IMR-90 (cell line): ENCODE measurements around the gene DNAH9. TPM values are rescaled to one million over a fixed set of nuclear protein-coding genes. Genes with fewer than 3 reads are reported as not detected.
A peak's percentile ranks its signal among the peaks of the same experiment; 100 is the strongest.

Experiments used
- ATAC-seq: fragments of 200-7000 bp; cut with Tn5 transposase; 2 replicates; pipeline ENCODE4 v1.9.1; 2020; ENCODE audit warnings: low read depth, mild to moderate bottlenecking, moderate library complexity
- BruUV-seq: library from RNA; stranded (reverse); fragments of 400-500 nt; replicated peaks from 2 replicates; lab custom pipeline; 2021; lab: Mats Ljungman, UMichigan
- CTCF ChIA-PET: fragments of 300-600 bp; formaldehyde crosslinking; extraction: SDS; loops from one replicate; lab custom pipeline; 2021; ENCODE audit warnings: antibody characterized with exemption; lab: Yijun Ruan, JAX
- POLR2A ChIA-PET: fragments of 300-600 bp; sonication (Branson Sonifier 250); formaldehyde crosslinking; loops from one replicate; lab custom pipeline; 2022; ENCODE audit warnings: antibody characterized with exemption; ENCODE audit not compliant: unreplicated experiment; lab: Charles Lee
- DNase-seq: peaks from one replicate; pipeline ENCODE4 v3.0.0; 2013
- H2AFZ ChIP-seq: replicated peaks from 2 replicates; pipeline ENCODE3; 2013; ENCODE audit warnings: low read length, mild to moderate bottlenecking; ENCODE audit not compliant: poor library complexity
- H2AK5ac ChIP-seq: 2 replicates; pipeline ENCODE4 v1.6.1; 2013; ENCODE audit warnings: low read depth, low read length, inconsistent platforms
- H2AK9ac ChIP-seq: replicated peaks from 2 replicates; pipeline ENCODE3; 2013; ENCODE audit warnings: mild to moderate bottlenecking, low read depth, low read length, moderate library complexity; ENCODE audit not compliant: poor library complexity
- H2BK120ac ChIP-seq: 2 replicates; pipeline ENCODE4 v1.6.1; 2013; ENCODE audit warnings: low read depth, low read length, inconsistent platforms
- H2BK15ac ChIP-seq: 3 replicates; pipeline ENCODE4 v1.6.1; 2013; ENCODE audit warnings: low read depth, low read length, inconsistent platforms
- H2BK20ac ChIP-seq: 2 replicates; pipeline ENCODE4 v1.6.1; 2013; ENCODE audit warnings: low read depth, mild to moderate bottlenecking, inconsistent platforms, low read length, moderate library complexity
- H2BK5ac ChIP-seq: 2 replicates; pipeline ENCODE4 v1.6.1; 2013; ENCODE audit warnings: mild to moderate bottlenecking, low read depth, low read length, inconsistent platforms; ENCODE audit not compliant: poor library complexity, severe bottlenecking
- H3K14ac ChIP-seq: replicated peaks from 2 replicates; pipeline ENCODE4 v1.6.1; 2013; ENCODE audit warnings: low read depth, low read length, inconsistent platforms
- H3K18ac ChIP-seq: 2 replicates; pipeline ENCODE4 v1.6.1; 2013; ENCODE audit warnings: low read depth, low read length, control low read depth
- H3K23ac ChIP-seq: 2 replicates; pipeline ENCODE4 v1.6.1; 2013; ENCODE audit warnings: low read depth, low read length, inconsistent platforms
- H3K27ac ChIP-seq: 2 replicates; pipeline ENCODE4 v1.5.1; 2013; ENCODE audit warnings: mild to moderate bottlenecking, control low read depth, low read length; ENCODE audit not compliant: insufficient read depth
- H3K27me3 ChIP-seq: 2 replicates; pipeline ENCODE4 v1.6.1; 2013; ENCODE audit warnings: low read length; ENCODE audit not compliant: control insufficient read depth, insufficient read depth
- H3K36me3 ChIP-seq: 2 replicates; pipeline ENCODE4 v1.6.1; 2013; ENCODE audit warnings: low read length, mixed read lengths; ENCODE audit not compliant: control insufficient read depth, insufficient read depth
- H3K4ac ChIP-seq: 2 replicates; pipeline ENCODE4 v1.6.1; 2013; ENCODE audit warnings: low read depth, low read length, inconsistent platforms
- H3K4me1 ChIP-seq: 2 replicates; pipeline ENCODE4 v1.6.1; 2013; ENCODE audit warnings: low read length, mixed read lengths; ENCODE audit not compliant: control insufficient read depth, insufficient read depth
- H3K4me2 ChIP-seq: 2 replicates; pipeline ENCODE4 v1.6.1; 2013; ENCODE audit warnings: low read depth, mild to moderate bottlenecking, control low read depth, low read length, moderate library complexity
- H3K4me3 ChIP-seq: 2 replicates; pipeline ENCODE4 v1.5.1; 2013; ENCODE audit warnings: low read depth, mild to moderate bottlenecking, control low read depth, low read length, moderate library complexity; ENCODE audit not compliant: insufficient read depth
- H3K56ac ChIP-seq: 2 replicates; pipeline ENCODE4 v1.6.1; 2013; ENCODE audit warnings: low read length, inconsistent platforms; ENCODE audit not compliant: insufficient read depth; ENCODE audit errors: extremely low read depth
- H3K79me1 ChIP-seq, 2 experiments: 2 replicates each; pipeline ENCODE4 v1.6.1; 2013; ENCODE audit warnings: low read length in 2 of 2, inconsistent platforms in 1 of 2, low read depth in 1 of 2
- H3K9ac ChIP-seq: 2 replicates; pipeline ENCODE4 v1.6.1; 2013; ENCODE audit warnings: low read depth, low read length, control low read depth
- H3K9me1 ChIP-seq: 2 replicates; pipeline ENCODE4 v1.6.1; 2013; ENCODE audit warnings: low read length, inconsistent platforms; ENCODE audit not compliant: insufficient read depth
- H3K9me3 ChIP-seq: 2 replicates; pipeline ENCODE4 v1.6.1; 2013; ENCODE audit warnings: low read length; ENCODE audit not compliant: control insufficient read depth, insufficient read depth
- H4K20me1 ChIP-seq: 2 replicates; pipeline ENCODE4 v1.6.1; 2013; ENCODE audit warnings: low read length, inconsistent platforms; ENCODE audit not compliant: insufficient read depth
- H4K5ac ChIP-seq: 2 replicates; pipeline ENCODE4 v1.6.1; 2013; ENCODE audit warnings: mild to moderate bottlenecking, low read depth, low read length, control low read depth
- H4K8ac ChIP-seq, 2 experiments: 2 replicates each; pipeline ENCODE4 v1.6.1; 2013; ENCODE audit warnings: low read depth in 2 of 2, low read length in 2 of 2, control low read depth in 1 of 2, inconsistent platforms in 1 of 2
- H4K91ac ChIP-seq: 2 replicates; pipeline ENCODE4 v1.6.1; 2013; ENCODE audit warnings: low read depth, low read length, inconsistent platforms; ENCODE audit not compliant: insufficient read depth
- CTCF ChIP-seq: conservative IDR thresholded peaks from 2 replicates; pipeline ENCODE4 v1.5.1; 2012; ENCODE audit warnings: mild to moderate bottlenecking, low read depth, low read length, improper control_type of control experiment
- RAD21 ChIP-seq: IDR thresholded peaks from 2 replicates; pipeline ENCODE4 v1.6.1; 2012; ENCODE audit warnings: low read length, improper control_type of control experiment
- RFX5 ChIP-seq: IDR thresholded peaks from 2 replicates; pipeline ENCODE4 v1.8.0; 2012; ENCODE audit warnings: low read depth, mild to moderate bottlenecking, low read length, moderate library complexity
- SMC3 ChIP-seq: fragments of 150-350 bp; IDR thresholded peaks from 2 replicates; pipeline ENCODE4 v1.6.1; 2016; ENCODE audit warnings: low read depth, mild to moderate bottlenecking, antibody characterized with exemption, low read length, moderate library complexity
- USF2 ChIP-seq: fragments of 150-350 bp; IDR thresholded peaks from 2 replicates; pipeline ENCODE4 v1.6.1; 2017; ENCODE audit warnings: mild to moderate bottlenecking, antibody characterized with exemption, low read length, low read depth
- WGBS, 2 experiments: methylation state at CpG; one replicate each; pipeline versions ENCODE4 v1.1.5 to v1.1.7; 2013; ENCODE audit warnings: missing lambda C conversion rate in 2 of 2; ENCODE audit not compliant: insufficient read length in 1 of 2; ENCODE audit errors: extremely low coverage in 2 of 2; 5-methylcytosine and 5-hydroxymethylcytosine counted together
- dilution Hi-C: fragments of 300-500 bp; cut with HindIII; formaldehyde crosslinking; loops from one replicate; pipeline ENCODE4 v1.14.3; 2018; ENCODE audit warnings: low sequenced_read_pairs; ENCODE audit not compliant: unreplicated experiment
- in situ Hi-C: fragments of 300-500 bp; cut with MboI; formaldehyde crosslinking; loops from 3 replicates; pipeline ENCODE4 v1.14.3; 2019; ENCODE audit warnings: low sequenced_read_pairs, inconsistent platforms, mixed read lengths
- intact Hi-C: fragments of 100-400 bp; cut with micrococcal nuclease; formaldehyde crosslinking; loops from 2 replicates; pipeline ENCODE4 v1.10.0; 2022
- polyA plus RNA-seq, 3 experiments: library from polyadenylated mRNA; depleted of rRNA; stranded (reverse); fragments of >200 nt; gene quantifications; 2 replicates each; pipeline ENCODE4 v1.2.3, GENCODE V29; 2012; ENCODE audit warnings: low replicate concordance in 1 of 3
- total RNA-seq: library from RNA; depleted of rRNA; stranded (reverse); fragments of >200 nt; gene quantifications from 2 replicates; pipeline ENCODE4 v1.2.3, GENCODE V29; 2012
- TF ChIP-seq, protein P1 (sequence below): fragments of 150-350 bp; IDR thresholded peaks from 2 replicates; pipeline ENCODE4 v1.6.1; 2016; ENCODE audit warnings: low read depth, mild to moderate bottlenecking, low read length, moderate library complexity, borderline replicate concordance

Gene DNAH9
- total and polyA plus RNA-seq, 2 of the 4 experiments (the other 2 are of a cell fraction) = not detected

- TF ChIP-seq CTCF = 0 out of 2 replicates have a peak, but pooled peaks have one; percentile 3
Measured at GRCh38 chr17:11997147-11997971, 399.1 kb downstream of the DNAH9 start, which contains the start of gene ZNF18 (continued).

GRCh38 chr17:11997972-11998233 lies 399.6 kb downstream of the DNAH9 start:
- H3K4me2 ChIP-seq = peak overlapping the region; percentile 81
- WGBS, 2 experiments = 48% methylated on average over 3 of the region's 4 CpGs; no CpG with 5 or more reads in 1 of the 2 experiments
- H2BK120ac ChIP-seq = peak overlapping the region; percentile 60; the same call in 1 of the 2 replicates
- peak overlapping the region; percentile 96 for H2AFZ ChIP-seq
- peak overlapping the region; percentile 80 for H3K27ac ChIP-seq
- in situ Hi-C loops = loop anchor here (10.0 to 25.0 kb wide), 3 partner anchors 1007 to 1336 kb away; partner anchors contain the start of genes MYH3 and TMEM220
- no peaks in the 10 kb centered on the region for H3K4me1 ChIP-seq
- ATAC-seq (no peak), DNase-seq (no peak)
- H3K27me3 ChIP-seq = no peaks in the 10 kb centered on the region
- peak overlapping the region; percentile 84 for H2AK9ac ChIP-seq
- H2BK15ac ChIP-seq = no peak overlapping the region; the same call in 2 of the 3 replicates
- BruUV-seq = no TSS peak
- H3K23ac ChIP-seq = peak overlapping the region; percentile 49; the same call in 1 of the 2 replicates
- H2BK20ac ChIP-seq = no peak overlapping the region
- peak overlapping the region; percentile 76 for H3K9ac ChIP-seq
- H2AK5ac ChIP-seq = peak overlapping the region; percentile 46
- H4K8ac ChIP-seq = peak overlapping the region; percentile 97 to 99
- ChIA-PET CTCF (interaction anchor here (0.6 to 1.0 kb wide), 2 partner anchors 22 to 1156 kb away, joined by 3 to 6 read pairs; no protein-coding TSS in a partner anchor), POLR2A (interaction anchor here (1.5 kb wide), 1 partner anchor 12 kb away, joined by 4 read pairs; no protein-coding TSS in a partner anchor)
- H3K14ac ChIP-seq = peak overlapping the region; percentile 98
- no peak overlapping the region for H2BK5ac ChIP-seq
- peak overlapping the region; percentile 89 for H4K91ac ChIP-seq
- H3K4ac ChIP-seq = peak overlapping the region; percentile 98
- peak overlapping the region; percentile 57 for H3K4me3 ChIP-seq
- H3K18ac ChIP-seq = peak overlapping the region; percentile 7; the same call in 1 of the 2 replicates
- no peaks in the 10 kb centered on the region for H3K36me3 ChIP-seq
- intact Hi-C loops = loop anchor here (5.0 to 10.0 kb wide), 2 partner anchors 1004 to 1273 kb away; no protein-coding TSS in a partner anchor
- peak overlapping the region; percentile 90 for H3K56ac ChIP-seq
- no peaks in the 10 kb centered on the region for H3K9me3 ChIP-seq
- H4K5ac ChIP-seq = peak overlapping the region; percentile 89
- H3K9me1 ChIP-seq = 0 out of 2 replicates have a peak, but pooled peaks cover 5% of the 10 kb centered on the region
- peaks cover 0 to 6% of the 10 kb centered on the region in 2 experiments; a peak in 3 of 4 replicates for H3K79me1 ChIP-seq
- dilution Hi-C loops = no loop called here
- no peaks in the 10 kb centered on the region for H4K20me1 ChIP-seq
- TF ChIP-seq, protein P1, sequence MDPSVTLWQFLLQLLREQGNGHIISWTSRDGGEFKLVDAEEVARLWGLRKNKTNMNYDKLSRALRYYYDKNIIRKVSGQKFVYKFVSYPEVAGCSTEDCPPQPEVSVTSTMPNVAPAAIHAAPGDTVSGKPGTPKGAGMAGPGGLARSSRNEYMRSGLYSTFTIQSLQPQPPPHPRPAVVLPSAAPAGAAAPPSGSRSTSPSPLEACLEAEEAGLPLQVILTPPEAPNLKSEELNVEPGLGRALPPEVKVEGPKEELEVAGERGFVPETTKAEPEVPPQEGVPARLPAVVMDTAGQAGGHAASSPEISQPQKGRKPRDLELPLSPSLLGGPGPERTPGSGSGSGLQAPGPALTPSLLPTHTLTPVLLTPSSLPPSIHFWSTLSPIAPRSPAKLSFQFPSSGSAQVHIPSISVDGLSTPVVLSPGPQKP = no peak
- no peak for TF ChIP-seq SMC3
- TF ChIP-seq CTCF = no peak
- TF ChIP-seq RAD21 = no peak
- TF ChIP-seq USF2 = no peak
- no peak for TF ChIP-seq RFX5
